SKM-1 (cell line): ENCODE data around the gene GLYATL2.

Experiments
- DNase-seq: peaks from one replicate; lab custom pipeline; 2025; ENCODE audit not compliant: unreplicated experiment; lab: John Stamatoyannopoulos, UW

Gene GLYATL2, protein sequence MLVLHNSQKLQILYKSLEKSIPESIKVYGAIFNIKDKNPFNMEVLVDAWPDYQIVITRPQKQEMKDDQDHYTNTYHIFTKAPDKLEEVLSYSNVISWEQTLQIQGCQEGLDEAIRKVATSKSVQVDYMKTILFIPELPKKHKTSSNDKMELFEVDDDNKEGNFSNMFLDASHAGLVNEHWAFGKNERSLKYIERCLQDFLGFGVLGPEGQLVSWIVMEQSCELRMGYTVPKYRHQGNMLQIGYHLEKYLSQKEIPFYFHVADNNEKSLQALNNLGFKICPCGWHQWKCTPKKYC

DNA sequence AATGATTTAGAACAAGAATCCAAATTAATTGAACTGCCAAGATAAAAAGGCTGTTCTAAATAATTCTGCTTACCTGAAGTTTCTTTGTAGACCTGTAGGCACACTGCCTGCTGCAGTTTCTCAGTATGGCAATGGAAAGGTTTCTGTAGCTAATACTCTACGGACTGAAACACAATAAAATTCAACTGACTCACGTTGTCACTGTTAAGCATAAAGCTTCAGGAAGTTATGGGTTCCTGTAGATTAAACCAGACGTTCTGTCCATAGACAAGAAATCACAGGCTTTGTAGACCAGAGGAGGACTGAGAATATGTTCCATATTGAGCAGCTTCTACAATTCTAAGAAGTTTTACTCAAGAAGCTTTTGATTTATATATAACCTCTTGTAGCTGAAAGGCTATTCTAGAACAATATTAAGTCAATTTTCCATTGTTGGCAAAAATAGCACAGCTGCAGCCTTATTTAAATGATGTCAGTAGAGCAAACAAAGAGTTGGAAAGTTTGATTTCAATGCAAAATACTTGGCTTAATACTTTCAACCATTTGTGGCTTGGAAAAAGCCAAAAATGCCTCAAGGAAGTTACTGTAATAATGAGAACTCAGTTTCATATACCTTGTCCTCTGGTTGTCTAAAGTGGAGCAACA, at the start of gene GLYATL2:
GLYATL2 (minus strand) TSS at position 344 of the 645 bp plus-strand sequence. CDS start 5,092 bp downstream, outside the sequence.
- no peak for DNase-seq

DNA sequence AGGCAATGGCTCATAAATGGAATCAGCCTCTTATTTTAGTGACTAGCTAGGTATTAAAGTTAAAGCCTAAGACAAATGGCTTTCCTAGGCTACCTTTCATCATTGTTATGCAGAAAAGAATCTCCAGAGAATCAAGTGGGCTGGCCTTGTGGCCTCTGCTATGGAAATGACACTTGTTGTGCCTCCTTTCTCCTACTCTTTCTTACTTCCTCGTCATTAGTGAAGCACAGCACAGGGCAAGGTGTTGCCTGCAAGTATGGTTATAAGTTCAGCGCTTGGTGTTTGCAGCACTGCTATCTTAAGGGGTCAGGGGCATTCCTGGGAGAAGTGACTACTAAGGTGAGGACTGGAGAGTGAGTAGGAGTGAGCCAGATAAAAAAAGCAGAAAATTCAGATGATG, 49.4 kb upstream of the GLYATL2 start:
- no peak for DNase-seq

DNA sequence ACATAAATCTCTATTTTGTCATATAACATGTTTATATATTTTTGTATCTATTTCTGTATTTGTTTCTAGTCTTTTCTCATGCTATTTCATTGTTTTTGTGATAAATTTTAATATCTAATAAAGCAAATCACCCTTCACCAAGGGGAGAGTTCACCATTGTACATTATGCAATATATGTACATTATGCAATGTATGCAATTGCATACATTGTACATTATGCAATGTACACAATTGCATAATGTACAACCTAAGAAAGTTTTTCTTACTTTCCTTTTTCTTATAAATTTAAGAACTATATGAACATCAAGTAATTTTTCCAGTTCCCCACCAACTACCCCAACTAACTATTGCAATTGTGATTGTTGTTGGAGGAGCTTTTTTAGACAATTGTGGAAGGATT, 44.1 kb upstream of the GLYATL2 start:
- no peak for DNase-seq

DNA sequence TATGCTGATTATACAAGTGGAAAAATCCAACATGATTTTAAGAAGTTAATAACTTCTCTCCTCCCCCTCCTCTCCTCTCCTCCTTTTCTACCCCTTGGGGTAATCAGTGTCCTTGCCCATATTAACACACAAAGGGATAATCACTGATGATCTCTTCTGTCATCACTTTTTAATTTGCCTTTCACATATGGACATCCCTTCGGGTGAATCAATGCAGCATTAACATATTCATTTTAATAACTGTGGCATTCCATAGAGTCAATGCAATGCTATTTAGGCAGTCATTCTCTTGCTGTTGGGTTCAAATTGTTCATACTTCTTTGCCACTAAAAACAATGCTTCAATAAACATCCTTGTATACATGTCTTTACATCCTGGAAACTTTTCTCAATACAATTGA, 42.9 kb upstream of the GLYATL2 start:
- DNase-seq, result no peak

DNA sequence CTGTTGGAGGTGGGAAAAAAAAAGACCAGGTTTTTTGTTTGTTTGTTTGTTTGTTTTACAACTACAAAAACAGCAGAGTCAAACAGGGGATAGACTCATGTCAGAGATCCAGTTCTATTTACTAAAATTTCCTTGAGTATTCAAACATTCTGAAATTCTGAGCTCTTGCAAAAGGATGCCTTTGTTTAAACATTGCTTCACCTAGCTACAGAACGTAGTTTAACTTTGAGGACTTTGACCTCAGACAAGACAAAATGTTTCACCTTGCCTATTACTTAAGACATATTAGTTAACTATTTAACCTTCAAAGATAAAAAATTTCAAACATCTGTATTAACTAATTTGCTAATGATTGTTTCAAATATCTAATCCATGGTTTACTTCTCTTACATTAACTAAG, 36.1 kb upstream of the GLYATL2 start:
- DNase-seq, result no peak

DNA sequence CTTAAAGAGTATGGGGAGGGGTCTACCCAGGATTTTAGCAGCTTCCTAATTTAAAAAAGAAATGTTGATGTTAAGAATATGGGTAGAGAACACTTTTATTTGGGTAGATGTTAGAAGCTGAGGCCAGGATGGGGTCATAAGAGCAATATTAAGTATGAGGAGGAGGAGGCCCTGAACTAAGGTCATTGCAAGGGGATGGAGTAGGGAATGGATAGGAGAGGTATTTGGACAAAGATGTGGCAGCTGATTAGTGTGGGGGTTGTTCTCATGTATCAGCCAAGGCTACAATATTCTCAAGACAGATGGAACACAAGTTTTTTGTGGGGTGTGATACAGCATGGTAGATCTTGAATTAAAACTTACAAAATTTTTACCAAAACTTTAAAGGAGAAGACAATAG, 35.7 kb upstream of the GLYATL2 start:
- no peak for DNase-seq

DNA sequence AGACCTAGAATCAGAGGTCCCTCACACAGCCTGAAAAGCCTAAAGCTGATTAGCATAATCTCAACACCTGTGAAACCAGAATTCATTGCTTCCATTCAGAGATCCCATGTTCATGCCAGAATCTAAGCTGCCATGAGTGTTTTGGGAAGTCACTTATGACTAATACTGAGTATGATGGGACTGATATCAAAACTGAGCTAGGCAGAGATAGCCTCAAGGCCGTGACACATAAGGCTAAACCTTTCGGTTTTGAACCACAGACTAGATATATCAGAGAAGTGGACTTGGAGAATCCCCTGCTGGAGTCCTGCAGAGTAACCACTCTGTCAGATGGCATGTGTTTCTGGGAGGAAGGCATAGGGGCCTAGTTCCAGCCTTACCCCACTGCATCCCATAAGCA, 23.1 kb upstream of the GLYATL2 start:
- no peak for DNase-seq

DNA sequence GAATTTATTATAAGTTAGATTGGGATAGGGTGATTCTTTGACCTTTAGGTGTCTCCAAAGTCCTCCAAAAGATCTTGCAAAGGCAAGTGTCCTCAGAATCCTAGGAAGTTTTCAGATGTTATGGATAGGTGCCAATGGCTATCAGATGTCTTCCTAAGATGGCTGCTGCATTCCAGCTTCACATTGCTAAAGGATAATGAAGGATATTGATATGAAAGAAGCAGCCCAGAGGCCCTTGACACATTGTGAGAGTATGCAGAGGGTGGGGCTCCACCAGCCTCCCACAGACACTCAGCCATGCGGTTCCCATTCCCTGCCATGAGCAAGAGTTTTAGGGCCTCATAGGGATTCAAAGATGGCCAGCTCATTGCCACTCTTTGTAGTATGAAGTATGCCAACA, 22.3 kb upstream of the GLYATL2 start:
- no peak for DNase-seq

DNA sequence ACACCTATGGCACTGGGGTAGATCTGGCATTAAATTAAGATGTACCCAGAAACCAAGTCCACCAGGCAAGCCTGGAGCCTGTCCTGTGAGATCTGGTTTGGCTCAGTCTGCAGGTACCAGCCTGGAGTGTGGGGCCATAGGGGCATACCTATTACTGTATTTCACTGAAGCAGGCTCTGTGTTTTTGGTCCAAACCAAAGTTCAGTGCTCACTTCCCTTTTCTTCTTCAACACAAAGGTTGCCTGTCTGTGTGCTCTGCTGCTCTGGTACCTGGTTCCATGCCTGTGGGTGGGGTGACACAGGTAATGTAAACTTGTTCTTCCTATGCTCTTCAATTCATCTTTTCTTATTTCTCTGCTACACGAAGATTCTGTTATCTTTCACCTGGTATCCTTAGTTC, 19.8 kb upstream of the GLYATL2 start:
- DNase-seq, result no peak

DNA sequence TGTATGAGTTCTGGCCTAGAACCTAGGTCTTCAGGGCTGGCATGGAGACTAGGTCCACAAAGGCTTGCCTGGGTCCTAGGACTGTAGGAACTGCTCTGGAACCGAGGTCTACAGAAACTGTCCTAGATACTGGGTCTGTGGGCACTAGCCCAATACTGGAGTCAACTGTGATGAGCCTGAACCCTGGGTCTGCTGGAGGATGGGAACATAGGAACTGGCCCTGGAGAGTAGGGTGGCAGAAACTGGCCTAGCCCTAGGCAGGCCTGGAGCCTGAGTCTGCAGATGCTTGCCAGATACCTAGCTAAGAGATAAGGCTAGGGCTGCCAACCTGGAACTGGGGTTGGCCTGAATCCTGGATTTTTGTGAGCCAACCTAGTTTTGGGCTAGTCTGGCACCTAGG, 19.2 kb upstream of the GLYATL2 start:
- no peak for DNase-seq

DNA sequence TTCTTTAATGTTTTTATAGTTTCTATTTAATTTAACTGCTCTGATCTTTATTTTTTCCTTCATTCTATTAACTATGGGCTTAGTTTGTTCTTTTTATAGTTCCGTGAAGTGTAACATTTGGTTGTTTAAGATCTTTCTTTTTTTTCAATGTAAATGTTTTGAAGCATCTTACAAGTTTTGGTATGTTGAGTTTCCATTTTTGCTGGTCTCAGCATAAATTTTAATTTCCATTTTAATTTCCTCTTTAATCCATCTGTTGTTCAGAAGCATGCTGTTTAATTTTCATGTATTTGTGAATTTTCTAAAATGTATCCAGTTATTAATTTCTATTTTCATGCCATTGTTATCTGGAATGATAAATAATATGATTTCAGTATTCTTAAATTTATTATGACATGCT, 17.0 kb upstream of the GLYATL2 start:
- no peak for DNase-seq

DNA sequence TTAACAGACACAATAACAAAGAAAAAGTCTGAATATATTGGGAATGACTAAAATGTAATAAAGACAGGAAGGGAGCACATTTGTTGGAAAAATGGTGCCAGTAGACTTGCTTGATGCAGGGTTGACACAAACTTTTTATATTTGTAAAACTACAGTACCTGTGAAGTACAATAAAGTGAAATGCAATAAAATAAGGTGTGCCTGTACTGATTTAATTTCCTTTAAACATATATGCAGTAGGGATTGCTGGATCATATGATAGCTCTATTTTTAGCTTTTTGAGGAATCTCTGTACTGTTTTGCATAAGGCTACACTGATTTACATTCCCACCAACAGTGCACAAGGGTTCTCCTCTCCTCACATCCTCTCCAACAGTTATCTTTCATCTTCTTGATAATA, 12.3 kb upstream of the GLYATL2 start:
- DNase-seq, result no peak

DNA sequence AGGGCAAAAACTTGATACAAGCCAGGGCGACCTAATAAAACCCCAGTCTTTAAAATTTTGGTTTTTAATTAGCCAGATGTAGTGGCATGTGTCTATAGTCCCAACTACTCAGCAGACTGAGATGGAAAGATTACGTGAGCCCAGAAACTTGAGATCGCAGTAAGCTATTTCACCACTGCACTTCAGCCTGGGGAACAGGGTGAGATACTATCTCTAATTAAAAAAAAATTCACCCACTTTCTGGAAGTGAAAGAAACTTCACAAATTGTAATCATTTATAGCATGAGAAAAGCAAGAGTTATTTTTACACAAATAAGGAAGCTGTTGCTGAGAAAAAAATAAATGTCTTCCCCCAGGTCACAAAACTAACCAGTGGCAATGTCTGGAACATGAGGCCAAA, 882 bp upstream of the GLYATL2 start:
- no peak for DNase-seq

DNA sequence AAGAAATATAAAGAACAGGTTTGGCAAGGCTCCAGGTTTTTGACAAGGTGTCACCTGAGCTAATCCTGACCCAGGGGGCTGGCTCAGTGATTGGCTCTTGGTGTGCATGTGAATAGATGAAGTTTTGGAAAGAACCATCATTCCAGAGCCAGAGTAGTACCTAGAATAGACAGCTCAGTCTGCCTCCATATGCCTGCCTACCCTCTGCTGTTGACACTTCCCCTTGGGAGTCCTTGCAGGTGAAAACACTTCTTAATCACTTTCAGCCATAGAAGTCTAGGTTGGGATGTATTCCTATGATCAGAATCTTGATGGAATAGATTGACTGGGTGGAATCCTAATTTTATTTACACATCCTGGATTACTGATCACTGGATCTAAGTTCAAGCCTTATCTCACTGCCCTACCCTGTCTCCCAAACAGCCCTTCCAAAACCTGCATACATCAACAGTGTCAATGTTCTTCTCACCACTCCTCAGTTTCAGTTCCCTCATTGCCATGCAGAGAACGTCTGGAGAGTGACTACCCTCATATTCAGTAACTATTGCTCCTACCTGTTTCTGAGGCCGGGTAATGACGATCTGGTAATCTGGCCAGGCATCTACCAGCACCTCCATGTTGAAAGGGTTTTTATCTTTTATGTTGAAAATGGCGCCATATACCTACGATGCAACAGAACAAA, 6.7 kb downstream of the GLYATL2 start:
- no peak for DNase-seq

DNA sequence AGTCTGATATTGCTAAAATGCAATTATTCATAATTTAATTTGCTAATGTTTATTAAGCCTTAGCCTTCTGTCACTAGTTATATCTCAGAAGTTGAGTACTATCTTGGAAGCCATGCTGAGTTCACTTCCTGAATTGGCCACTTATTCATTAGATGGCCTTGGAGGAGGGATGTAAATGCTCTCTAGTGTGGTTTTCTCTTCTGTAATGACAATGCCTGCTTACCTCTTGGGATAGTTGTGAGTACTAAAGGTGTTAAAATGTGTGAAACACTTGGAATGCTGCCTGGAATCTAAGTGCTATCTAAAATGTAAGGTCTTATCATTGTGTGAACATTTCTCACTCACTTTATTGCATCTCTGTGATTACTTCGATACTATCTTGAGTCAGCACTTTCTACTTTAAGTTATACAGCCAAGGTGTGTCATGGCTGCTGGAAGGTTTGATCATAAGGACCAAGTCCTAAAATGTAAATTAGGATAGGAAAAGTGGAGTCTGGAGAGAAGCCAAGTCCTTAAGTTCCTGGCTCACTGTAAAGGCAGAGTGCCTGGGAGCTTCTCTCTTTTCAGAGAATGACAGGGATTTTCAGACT, 12.4 kb downstream of the GLYATL2 start:
- DNase-seq, result no peak

DNA sequence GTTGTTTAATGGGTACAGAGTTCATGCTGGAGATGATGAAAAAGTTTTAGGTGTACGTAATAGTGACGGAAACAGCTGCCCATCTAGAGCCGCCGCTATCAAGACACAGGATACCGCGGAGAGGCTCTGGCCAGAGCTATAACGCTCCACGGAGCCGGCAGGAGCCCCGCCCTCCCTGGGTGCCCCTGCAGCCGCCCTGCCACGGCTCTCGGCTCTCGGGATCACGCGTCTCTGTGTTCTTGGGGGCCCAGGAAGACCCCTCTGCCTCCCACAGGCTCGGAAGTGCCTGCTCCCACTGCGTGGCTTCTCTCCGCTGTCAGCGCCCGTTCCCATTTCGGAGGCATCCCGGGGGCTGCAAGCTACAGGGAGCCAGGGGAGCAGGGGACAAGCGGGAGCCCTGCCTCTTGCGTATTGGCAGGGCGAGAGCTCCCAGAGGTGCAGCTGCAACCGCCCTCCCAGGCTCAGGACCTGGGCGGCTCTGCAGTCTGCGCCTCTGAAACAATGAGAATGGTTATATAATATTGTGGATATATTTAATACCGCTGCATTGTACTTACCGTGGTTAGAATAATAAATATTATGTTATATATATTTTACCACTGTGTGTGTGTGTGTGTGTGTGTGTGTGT, 13.7 kb downstream of the GLYATL2 start:
- DNase-seq, result no peak

DNA sequence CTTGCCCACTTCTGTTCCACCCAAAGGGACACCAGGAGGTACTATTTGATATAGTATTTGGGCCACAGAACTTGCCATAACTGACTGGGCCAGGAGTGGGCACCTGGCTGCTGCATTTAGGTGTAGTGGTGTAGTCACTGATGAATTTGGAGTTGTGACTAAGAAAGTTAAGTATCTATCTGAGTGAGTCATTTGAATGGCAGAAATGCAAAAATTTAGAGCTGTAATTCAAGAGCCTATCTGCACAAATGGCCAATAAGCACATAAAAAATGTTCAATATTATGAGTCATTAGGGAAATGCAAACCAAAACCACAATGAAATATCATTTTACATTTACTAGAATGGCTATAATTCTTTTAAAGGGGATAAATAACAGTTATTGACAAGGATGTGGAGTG, 14.7 kb downstream of the GLYATL2 start:
- DNase-seq, result no peak

DNA sequence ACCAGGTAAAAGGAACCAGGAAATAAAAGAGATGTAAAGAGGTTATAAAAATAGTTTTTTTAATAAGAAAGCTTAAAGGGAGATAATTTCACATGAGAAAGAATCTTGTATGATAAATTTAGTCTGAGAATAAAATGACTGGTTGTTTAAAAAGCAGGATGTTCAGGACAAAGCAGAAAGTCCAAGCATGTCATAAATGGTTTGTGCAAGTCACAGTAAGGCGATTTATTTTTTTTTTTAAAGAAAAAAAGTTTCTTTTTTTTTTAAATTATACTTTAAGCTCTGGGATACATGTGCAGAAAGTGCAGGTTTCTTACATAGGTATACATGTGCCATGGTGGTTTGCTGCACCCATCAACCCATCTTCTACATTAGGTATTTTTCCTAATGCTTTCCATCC, 30.8 kb downstream of the GLYATL2 start:
- no peak for DNase-seq

DNA sequence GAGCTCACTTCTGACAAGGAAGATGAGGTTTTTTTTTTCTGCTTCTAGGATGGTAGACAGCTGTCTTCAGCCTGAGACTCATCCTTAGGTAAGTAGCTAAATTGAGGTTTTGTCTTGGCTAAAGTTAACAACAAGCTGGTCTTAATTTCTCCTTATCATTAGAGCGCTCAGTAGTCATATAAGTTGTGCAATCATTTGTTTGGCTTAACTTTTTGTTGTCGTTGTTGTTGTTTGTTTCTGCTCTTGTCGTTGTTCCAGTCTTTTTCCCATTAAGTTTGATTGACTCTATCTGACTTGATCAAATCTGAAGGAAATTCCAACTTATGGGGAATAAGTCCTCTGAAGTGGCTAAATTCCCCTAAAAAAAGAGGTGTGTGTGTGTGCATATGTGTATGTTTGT, 33.0 kb downstream of the GLYATL2 start:
- DNase-seq, result no peak

DNA sequence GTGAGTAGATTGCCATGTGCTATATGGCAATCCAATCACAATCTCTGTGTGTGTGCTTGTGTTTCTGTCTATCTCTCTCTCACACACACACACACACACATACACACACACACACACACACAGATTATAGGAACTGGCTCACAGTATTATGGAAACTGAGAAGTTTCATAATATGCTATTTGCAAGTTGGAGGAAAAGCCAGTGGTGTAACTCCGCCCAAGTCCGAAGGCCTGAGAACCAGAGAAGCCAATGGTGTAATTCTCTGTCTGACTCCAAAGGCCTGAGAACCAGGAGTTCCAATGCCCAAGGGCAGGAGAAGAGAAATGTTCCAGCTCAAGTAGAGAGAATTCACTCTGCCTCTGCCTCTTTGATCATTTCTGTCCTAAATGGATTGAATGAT, 37.2 kb downstream of the GLYATL2 start:
- no peak for DNase-seq

DNA sequence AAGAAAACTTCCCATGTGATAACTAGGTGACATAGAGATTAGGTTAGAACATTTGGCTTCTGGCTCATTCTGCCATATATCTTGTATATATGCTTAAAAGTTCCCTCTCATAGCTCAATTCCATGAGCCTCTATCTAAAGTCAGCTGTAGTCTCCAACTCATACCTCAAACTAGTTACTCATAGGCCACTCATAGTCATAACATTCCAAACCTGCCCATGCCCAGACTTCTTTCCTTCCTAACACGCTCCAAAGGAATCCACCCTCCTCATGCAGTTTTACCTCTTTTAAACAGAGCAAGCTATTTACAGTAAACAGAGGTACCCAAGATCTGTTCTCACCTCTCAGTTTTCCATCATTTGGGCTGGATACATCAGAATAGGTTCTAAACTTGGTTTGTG, 39.4 kb downstream of the GLYATL2 start:
- DNase-seq, result no peak
